K562 (cell line): Measurements from ENCODE around the gene FBXW11. TPM values are rescaled to one million over a fixed set of nuclear protein-coding genes. Genes with fewer than 3 reads are reported as not detected.
A peak's percentile ranks its signal among the peaks of the same experiment; 100 is the strongest.
"Not testable (repeated sequence)": the region's sequence is repeated elsewhere in the genome, so short reads cannot be mapped to it uniquely, and the experiment has no call there.

ENCODE experiments used
- ATAC-seq: fragments of 200-7000 bp; cut with Tn5 transposase; 3 replicates; pipeline ENCODE4 v1.9.1; 2020; ENCODE audit warnings: moderate library complexity
- BruUV-seq: library from RNA; stranded (reverse); fragments of 400-500 nt; replicated peaks from 2 replicates; lab custom pipeline; 2021; lab: Mats Ljungman, UMichigan
- CTCF ChIA-PET: fragments of 300-600 bp; formaldehyde crosslinking; extraction: SDS; loops from one replicate; lab custom pipeline; 2021; ENCODE audit warnings: low intra/inter-chr PET ratio; lab: Yijun Ruan, JAX
- POLR2A ChIA-PET: fragments of 300-600, 350-650 bp; sonication (Branson Sonifier 250); formaldehyde crosslinking; extraction: SDS; loops from one replicate; lab custom pipeline; 2021; ENCODE audit warnings: antibody characterized with exemption, inconsistent platforms; lab: Yijun Ruan, JAX
- DNase-seq, 4 experiments: peaks; one replicate each; pipeline versions ENCODE4 v3.0.0 to v3.0.0-alpha.2; 2011 to 2018; ENCODE audit warnings: low spot score in 3 of 4, mixed read lengths in 3 of 4; ENCODE audit errors: extremely low read depth in 1 of 4
- FAIRE-seq: peaks from 2 replicates; lab custom pipeline; 2011; peaks lifted over from hg19 to GRCh38; lab: Jason Lieb, UNC
- H2AFZ ChIP-seq: 2 replicates; pipeline ENCODE4 v1.6.0; 2011; ENCODE audit warnings: low read depth, low read length, control low read depth, inconsistent platforms
- H3K27ac ChIP-seq: fragments of 200-600 bp; 3 replicates; pipeline ENCODE4 v1.8.0; 2011; ENCODE audit warnings: low read depth, mild to moderate bottlenecking, control low read depth, inconsistent platforms, low read length, moderate library complexity, mixed read lengths; ENCODE audit errors: extremely low read depth
- H3K27me3 ChIP-seq, 2 experiments: fragments of 300-600 bp in 1 of 2; 2 replicates in 1 of 2; 3 replicates in 1 of 2; pipeline versions ENCODE4 v1.6.0 to v1.8.0; 2011; ENCODE audit warnings: inconsistent platforms in 2 of 2, low read length in 2 of 2, mild to moderate bottlenecking in 1 of 2, mixed read lengths in 1 of 2, moderate library complexity in 1 of 2; ENCODE audit not compliant: control insufficient read depth in 2 of 2, insufficient read depth in 2 of 2
- H3K36me3 ChIP-seq: fragments of 300-600 bp; 3 replicates; pipeline ENCODE4 v1.8.0; 2011; ENCODE audit warnings: mild to moderate bottlenecking, low read length, inconsistent platforms; ENCODE audit not compliant: control insufficient read depth, insufficient read depth
- H3K4me1 ChIP-seq, 2 experiments: fragments of 200-600 bp in 1 of 2; replicated peaks in 1 of 2; 2 replicates in 1 of 2; 3 replicates in 1 of 2; pipeline versions ENCODE4 v1.5.1 to v1.8.0; 2011; ENCODE audit warnings: inconsistent platforms in 2 of 2, low read length in 2 of 2, mild to moderate bottlenecking in 1 of 2, mixed read lengths in 1 of 2, moderate library complexity in 1 of 2; ENCODE audit not compliant: control insufficient read depth in 2 of 2, insufficient read depth in 2 of 2
- H3K4me2 ChIP-seq: 2 replicates; pipeline ENCODE4 v1.6.1; 2011; ENCODE audit warnings: low read length, control low read depth, inconsistent platforms, mixed read lengths; ENCODE audit not compliant: insufficient read depth
- H3K4me3 ChIP-seq: fragments of 200-600 bp; sonication (generic), shearing (Covaris generic); 2 replicates; pipeline ENCODE4 v1.5.1; 2016; ENCODE audit warnings: control low read depth, inconsistent platforms
- H3K79me2 ChIP-seq: fragments of 200-600 bp; 3 replicates; pipeline ENCODE4 v1.8.0; 2011; ENCODE audit warnings: low read length, inconsistent platforms; ENCODE audit not compliant: control insufficient read depth, insufficient read depth
- H3K9ac ChIP-seq, 2 experiments: 2 replicates each; pipeline versions ENCODE4 v1.6.0 to v1.6.1; 2011; ENCODE audit warnings: low read depth in 2 of 2, low read length in 2 of 2, control low read depth in 1 of 2, inconsistent platforms in 1 of 2, mild to moderate bottlenecking in 1 of 2, mixed read lengths in 1 of 2; ENCODE audit not compliant: insufficient read depth in 1 of 2
- H3K9me1 ChIP-seq: one replicate; pipeline ENCODE4 v1.6.0; 2011; ENCODE audit warnings: inconsistent platforms, mild to moderate bottlenecking, low read length, moderate library complexity; ENCODE audit not compliant: control insufficient read depth, insufficient read depth
- H3K9me3 ChIP-seq: replicated peaks from 2 replicates; pipeline ENCODE4 v1.5.1; 2011; ENCODE audit warnings: low read depth, low read length, inconsistent platforms; ENCODE audit not compliant: control insufficient read depth, insufficient read depth
- H4K20me1 ChIP-seq: replicated peaks from 2 replicates; pipeline ENCODE4 v1.6.1; 2011; ENCODE audit warnings: low read length, inconsistent platforms, mixed read lengths; ENCODE audit not compliant: control insufficient read depth, insufficient read depth
- ATF3 ChIP-seq, 2 experiments: fragments of 450-650 bp in 1 of 2; sonication (generic) in 1 of 2; formaldehyde crosslinking in 1 of 2; IDR thresholded peaks in 1 of 2; conservative IDR thresholded peaks in 1 of 2; 2 replicates each; pipeline versions ENCODE4 v1.6.1 to v1.8.1; 2016 to 2023; ENCODE audit warnings: mild to moderate bottlenecking in 2 of 2, moderate library complexity in 2 of 2, inconsistent platforms in 1 of 2, missing genetic modification reagents in 1 of 2
- CEBPB ChIP-seq: fragments of 450-650 bp; IDR thresholded peaks from 2 replicates; pipeline ENCODE4 v1.6.1; 2016; ENCODE audit warnings: missing genetic modification characterization, missing compliant biosample characterization
- CEBPG ChIP-seq, 3 experiments: fragments of 200-800 bp in 1 of 3; sonication (Bioruptor generic) in 1 of 3; sonication (generic) in 1 of 3; formaldehyde crosslinking in 1 of 3; IDR thresholded peaks in 2 of 3; conservative IDR thresholded peaks in 1 of 3; 2 replicates each; pipeline versions ENCODE4 v1.6.1 to v1.8.0; 2016 to 2022; ENCODE audit warnings: missing compliant biosample characterization in 2 of 3, missing genetic modification characterization in 2 of 3, mild to moderate bottlenecking in 1 of 3, missing genetic modification reagents in 1 of 3
- CHD2 ChIP-seq: IDR thresholded peaks from 2 replicates; pipeline ENCODE4 v1.6.1; 2011; ENCODE audit warnings: low read depth, low read length
- EGR1 ChIP-seq: fragments of 450-650 bp; conservative IDR thresholded peaks from 2 replicates; pipeline ENCODE4 v1.6.1; 2017; ENCODE audit warnings: mild to moderate bottlenecking
- IRF9 ChIP-seq: fragments of 450-650 bp; IDR thresholded peaks from 2 replicates; pipeline ENCODE4 v1.6.1; 2016; ENCODE audit warnings: missing biosample characterization, missing genetic modification characterization
- TRIM24 ChIP-seq, 2 experiments: fragments of 450-650 bp; IDR thresholded peaks; 2 replicates each; pipeline ENCODE4 v1.6.1; 2016
- WGBS: fragments of 100-300 bp; shearing (Covaris generic); methylation state at CpG from one replicate; pipeline ENCODE4 v1.1.6; 2016; ENCODE audit warnings: low coverage, mixed read lengths; ENCODE audit not compliant: insufficient coverage; ENCODE audit errors: missing lambda C conversion rate; 5-methylcytosine and 5-hydroxymethylcytosine counted together
- in situ Hi-C: fragments of 300-500 bp; cut with MboI; formaldehyde crosslinking; loops from 4 replicates; pipeline ENCODE4 v1.15.0; 2018; ENCODE audit warnings: inconsistent platforms, mixed read lengths
- intact Hi-C: fragments of 100-400 bp; cut with micrococcal nuclease; formaldehyde crosslinking; loops from 2 replicates; pipeline ENCODE4 v1.14.2; 2022
- polyA plus RNA-seq, 8 experiments: library from polyadenylated mRNA; depleted of rRNA in 4 of 8; stranded (reverse) in 5 of 8; unstranded in 3 of 8; fragments of >200 nt; fragmentation: Nextera tagmentation in 2 of 8; fragmentation: Illumina TruSeq in 1 of 8; extraction: Ambion mirVana in 2 of 8; extraction: Trizol in 1 of 8; gene quantifications; 2 replicates each; pipeline versions ENCODE4 v1.2.1 to v1.2.3, GENCODE V29; 2011 to 2014; ENCODE audit warnings: inconsistent platforms in 1 of 8, missing spikeins in 1 of 8
- total RNA-seq, 7 experiments: library from RNA; depleted of rRNA in 6 of 7; stranded (reverse); fragments of >200 nt in 6 of 7; fragmentation: Illumina TruSeq in 2 of 7; extraction: Trizol in 2 of 7; gene quantifications; 2 replicates each; pipeline versions ENCODE4 v1.2.1 to v1.2.3, GENCODE V29; 2011 to 2021; ENCODE audit warnings: low replicate concordance in 1 of 7

FBXW11 gene
- total and polyA plus RNA-seq, 9 of the 15 experiments (the other 6 are each of a cell fraction or from before 2014, with no cell fraction given), result 3.0 to 28.6 (median 23.6) TPM

- 38% methylated on average over 6 of the region's 6 CpGs for WGBS
Observed at GRCh38 chr5:171977244-171977950, 29.0 kb downstream of the FBXW11 start.

More at GRCh38 chr5:171977244-171977950, 29.0 kb downstream of the FBXW11 start:
- H3K27ac ChIP-seq; H3K4me3 ChIP-seq; DNase-seq; intact Hi-C loops; H4K20me1 ChIP-seq; H3K4me1 ChIP-seq; H2AFZ ChIP-seq; CTCF ChIA-PET; FAIRE-seq; H3K9me3 ChIP-seq; in situ Hi-C loops; H3K9ac ChIP-seq; ATAC-seq; BruUV-seq; H3K27me3 ChIP-seq; H3K36me3 ChIP-seq; H3K9me1 ChIP-seq; H3K4me2 ChIP-seq; TF ChIP-seq ATF3 (CRISPR knock-in tag; conservative IDR thresholded peaks at IDR 0.05): not testable (repeated sequence)
- TF ChIP-seq CEBPB (tag) (peak; percentile 98), EGR1 (0 out of 2 replicates have a peak, but pooled peaks have one; percentile 6), IRF9 (tag) (peak; percentile 57; the same call in 1 of the 2 replicates), TRIM24 (IDR thresholded peaks at IDR 0.05) (peak in 1 of 2 experiments; percentile 31; a peak in 1 of 4 replicates), CHD2 (peak; percentile 75), ATF3 (IDR thresholded peaks at IDR 0.05) (0 out of 2 replicates have a peak, but pooled peaks have one; percentile 28), CEBPG (CRISPR knock-in tag; IDR thresholded peaks at IDR 0.05) (peak; percentile 73), CEBPG (tag; conservative IDR thresholded peaks at IDR 0.05 in 1 of 2, IDR thresholded peaks at IDR 0.05 in 1 of 2) (peak; percentile 78 to 97)
- POLR2A ChIA-PET, result interaction anchor here (0.6 to 1.6 kb wide), 4 partner anchors 9 to 570 kb away, joined by 3 to 5 read pairs (median 4); no protein-coding TSS in a partner anchor
- H3K79me2 ChIP-seq, result peaks cover 50% of the 10 kb centered on the region
